ENCODE data around the gene FOXP1.

Gene FOXP1

GRCh38 chr3:71562938-71563337 is 20.6 kb downstream of the FOXP1 start:
- no peak for DNase-seq

GRCh38 chr3:71560665-71561064 is 22.9 kb downstream of the FOXP1 start:
- DNase-seq, result no peak

GRCh38 chr3:71559578-71560162 is 23.9 kb downstream of the FOXP1 start:
- DNase-seq, result no peak

GRCh38 chr3:71559021-71559420 is 24.5 kb downstream of the FOXP1 start:
- DNase-seq, result no peak

GRCh38 chr3:71554649-71555048 is 28.9 kb downstream of the FOXP1 start:
- no peak for DNase-seq

GRCh38 chr3:71551311-71551919 is 32.1 kb downstream of the FOXP1 start:
- DNase-seq, result peak; percentile 75

GRCh38 chr3:71549951-71550350 is 33.6 kb downstream of the FOXP1 start:
- DNase-seq, result no peak

- DNase-seq, result peak; percentile 57
These were observed 34.7 kb downstream of the FOXP1 start for GRCh38 chr3:71548705-71549384.

GRCh38 chr3:71547249-71548198 is 36.0 kb downstream of the FOXP1 start:
- DNase-seq, result peak; percentile 86

GRCh38 chr3:71546821-71547220 is 36.7 kb downstream of the FOXP1 start:
- peak; percentile 80 for DNase-seq

GRCh38 chr3:71545330-71545729 is 38.2 kb downstream of the FOXP1 start:
- no peak for DNase-seq

- no peak for DNase-seq
These were observed 40.0 kb downstream of the FOXP1 start for GRCh38 chr3:71543371-71544016.

GRCh38 chr3:71542521-71543370 is 40.8 kb downstream of the FOXP1 start:
- DNase-seq, result peak; percentile 84

- no peak for DNase-seq
These were observed 42.2 kb downstream of the FOXP1 start for GRCh38 chr3:71541313-71541712.

GRCh38 chr3:71537211-71537611 is 46.3 kb downstream of the FOXP1 start:
- no peak for DNase-seq

- peak; percentile 32 for DNase-seq
These were observed 47.1 kb downstream of the FOXP1 start for GRCh38 chr3:71536376-71536965.

GRCh38 chr3:71533588-71533987 is 49.9 kb downstream of the FOXP1 start:
- no peak for DNase-seq

GRCh38 chr3:71532639-71533395 is 50.7 kb downstream of the FOXP1 start:
- peak; percentile 43 for DNase-seq

- DNase-seq, result no peak
These were observed 52.5 kb downstream of the FOXP1 start for GRCh38 chr3:71530903-71531530.

- DNase-seq, result no peak
These were observed 54.7 kb downstream of the FOXP1 start for GRCh38 chr3:71528816-71529215.

Measured in inflammatory macrophage treated with lipopolysaccharide for 4 hours (primary cell).